Keratinocyte (primary cell): ENCODE data around the gene PSD2. TPM values are rescaled to one million over a fixed set of nuclear protein-coding genes. Genes with fewer than 3 reads are reported as not detected.

Source experiments
- DNase-seq: peaks from one replicate; pipeline ENCODE4 v3.0.0-alpha.2; 2011; ENCODE audit warnings: low read depth, missing footprints, low spot score
- FAIRE-seq: peaks from 2 replicates; lab custom pipeline; 2011; peaks lifted over from hg19 to GRCh38; lab: Jason Lieb, UNC
- H2AFZ ChIP-seq: 2 replicates; pipeline ENCODE4 v1.6.0; 2012; ENCODE audit warnings: low read length, control low read depth, inconsistent platforms; ENCODE audit not compliant: control insufficient read depth
- H3K27ac ChIP-seq: 2 replicates; pipeline ENCODE4 v1.5.1; 2011; ENCODE audit warnings: low read length; ENCODE audit not compliant: control insufficient read depth, insufficient read depth
- H3K27me3 ChIP-seq: 3 replicates; pipeline ENCODE4 v1.6.0; 2011; ENCODE audit warnings: low read length; ENCODE audit not compliant: control insufficient read depth, insufficient read depth; ENCODE audit errors: extremely low read depth
- H3K36me3 ChIP-seq, 2 experiments: 2 replicates in 1 of 2; 3 replicates in 1 of 2; pipeline ENCODE4 v1.5.1; 2011; ENCODE audit warnings: low read length in 2 of 2, mild to moderate bottlenecking in 1 of 2; ENCODE audit not compliant: control insufficient read depth in 2 of 2, insufficient read depth in 2 of 2; ENCODE audit errors: extremely low read depth in 1 of 2
- H3K4me1 ChIP-seq: 3 replicates; pipeline ENCODE4 v1.5.1; 2011; ENCODE audit warnings: low read length; ENCODE audit not compliant: control insufficient read depth, insufficient read depth; ENCODE audit errors: extremely low read depth
- H3K4me2 ChIP-seq: 3 replicates; pipeline ENCODE4 v1.6.0; 2011; ENCODE audit warnings: low read depth, low read length; ENCODE audit not compliant: control insufficient read depth, insufficient read depth; ENCODE audit errors: extremely low read depth
- H3K4me3 ChIP-seq, 3 experiments: fragments of 200-600 bp in 1 of 3; sonication (generic) in 1 of 3; 2 replicates in 2 of 3; 3 replicates in 1 of 3; pipeline ENCODE4 v1.5.1; 2011 to 2016; ENCODE audit warnings: low read length in 3 of 3, mild to moderate bottlenecking in 3 of 3, control low read depth in 2 of 3, inconsistent platforms in 1 of 3, low read depth in 1 of 3, mixed read lengths in 1 of 3, mixed run types in 1 of 3, moderate library complexity in 1 of 3; ENCODE audit not compliant: control insufficient read depth in 2 of 3, insufficient read depth in 2 of 3; ENCODE audit errors: extremely low read depth in 1 of 3
- H3K79me2 ChIP-seq: 2 replicates; pipeline ENCODE4 v1.6.0; 2012; ENCODE audit warnings: low read length; ENCODE audit not compliant: control insufficient read depth, insufficient read depth
- H3K9ac ChIP-seq: 3 replicates; pipeline ENCODE4 v1.6.0; 2011; ENCODE audit warnings: low read length; ENCODE audit not compliant: control insufficient read depth, insufficient read depth; ENCODE audit errors: extremely low read depth
- H3K9me1 ChIP-seq: 3 replicates; pipeline ENCODE4 v1.6.0; 2011; ENCODE audit warnings: low read length; ENCODE audit not compliant: control insufficient read depth, insufficient read depth; ENCODE audit errors: extremely low read depth
- H3K9me3 ChIP-seq: 2 replicates; pipeline ENCODE4 v1.5.1; 2012; ENCODE audit warnings: low read depth, low read length; ENCODE audit not compliant: control insufficient read depth
- H4K20me1 ChIP-seq: 3 replicates; pipeline ENCODE4 v1.6.0; 2011; ENCODE audit warnings: low read length; ENCODE audit not compliant: control insufficient read depth, insufficient read depth; ENCODE audit errors: extremely low read depth
- CTCF ChIP-seq, 3 experiments: IDR thresholded peaks in 1 of 3; conservative IDR thresholded peaks in 1 of 3; optimal IDR thresholded peaks in 1 of 3; 2 replicates in 2 of 3; 3 replicates in 1 of 3; pipeline versions ENCODE3 to v1.5.1; 2011; ENCODE audit warnings: low read length in 3 of 3, mild to moderate bottlenecking in 3 of 3, moderate library complexity in 2 of 3, control low read depth in 1 of 3, inconsistent platforms in 1 of 3; ENCODE audit not compliant: insufficient read depth in 2 of 3; ENCODE audit errors: extremely low read depth in 1 of 3
- EZH2 ChIP-seq: IDR thresholded peaks from one replicate; pipeline ENCODE4 v1.6.1; 2012; ENCODE audit warnings: inconsistent platforms, mild to moderate bottlenecking, low read length, moderate library complexity
- dilution Hi-C: fragments of 300-500 bp; cut with MboI; formaldehyde crosslinking; loops from one replicate; pipeline ENCODE4 v1.7.0; 2020; ENCODE audit warnings: low sequenced_read_pairs; ENCODE audit not compliant: extremely low pct_ligation_motif_present
- polyA plus RNA-seq, 5 experiments: library from polyadenylated mRNA; depleted of rRNA in 3 of 5; stranded (reverse) in 3 of 5; stranded (forward) in 1 of 5; unstranded in 1 of 5; fragments of >200 nt; gene quantifications; 1 replicate in 1 of 5; 2 replicates in 3 of 5; 3 replicates in 1 of 5; pipeline versions ENCODE4 v1.2.1 to v1.2.3, GENCODE V29; 2011 to 2012; ENCODE audit warnings: missing spikeins in 2 of 5, low read depth in 1 of 5, low replicate concordance in 1 of 5

Gene PSD2
- polyA plus RNA-seq, 1 donor (not counting 4 experiments of a cell fraction or from before 2014, with no cell fraction given), result not detected

GRCh38 chr5:139849942-139850341 lies 54.3 kb downstream of the PSD2 start:
- Histone ChIP-seq H4K20me1 (no peaks in the 10 kb centered on the region), H3K79me2 (no peaks in the 10 kb centered on the region), H3K36me3 (no peaks in the 10 kb centered on the region), H3K9ac (no peak overlapping the region), H3K27me3 (no peaks in the 10 kb centered on the region), H3K4me3 (no peak overlapping the region), H3K9me1 (no peaks in the 10 kb centered on the region), H3K4me1 (no peaks in the 10 kb centered on the region), H3K27ac (no peak overlapping the region), H3K9me3 (no peaks in the 10 kb centered on the region), H2AFZ (no peak overlapping the region), H3K4me2 (no peak overlapping the region)
- DNase-seq (no peak), FAIRE-seq (no peak)
- peak; percentile 33 for TF ChIP-seq EZH2
- no peak for TF ChIP-seq CTCF (optimal IDR thresholded peaks at IDR 0.05 in 1 of 3, IDR thresholded peaks at IDR 0.05 in 1 of 3, conservative IDR thresholded peaks at IDR 0.05 in 1 of 3; ENCODE audit: extremely low read depth in 1 of 3, insufficient read depth in 2 of 3, low read length in 3 of 3)
- dilution Hi-C loops, result loop anchor here (25.0 kb wide), 1 partner anchor 112 kb away; no protein-coding TSS in a partner anchor

GRCh38 chr5:139850423-139851016 lies 54.9 kb downstream of the PSD2 start:
- FAIRE-seq, result no peak
- Histone ChIP-seq H4K20me1 (no peaks in the 10 kb centered on the region), H3K4me3 (no peak overlapping the region), H3K27me3 (no peaks in the 10 kb centered on the region), H3K79me2 (no peaks in the 10 kb centered on the region), H2AFZ (no peak overlapping the region), H3K9me3 (no peaks in the 10 kb centered on the region), H3K4me2 (no peak overlapping the region), H3K9ac (no peak overlapping the region), H3K9me1 (no peaks in the 10 kb centered on the region), H3K4me1 (no peaks in the 10 kb centered on the region), H3K36me3 (no peaks in the 10 kb centered on the region), H3K27ac (no peak overlapping the region)
- no peak for DNase-seq
- dilution Hi-C loops, result no loop called here
- no peak for TF ChIP-seq EZH2
- no peak for TF ChIP-seq CTCF (optimal IDR thresholded peaks at IDR 0.05 in 1 of 3, IDR thresholded peaks at IDR 0.05 in 1 of 3, conservative IDR thresholded peaks at IDR 0.05 in 1 of 3; ENCODE audit: extremely low read depth in 1 of 3, insufficient read depth in 2 of 3, low read length in 3 of 3)
